ENCODE results near the gene TGFB1I1.
"Not testable (repeated sequence)": the region's sequence is repeated elsewhere in the genome, so short reads cannot be mapped to it uniquely, and the experiment has no call there.

TGFB1I1 gene

GRCh38 chr16:31504159-31504558, 32.2 kb downstream of the TGFB1I1 start:
- DNase-seq (ENCODE audit: low read depth in 1 of 2, low spot score in 1 of 2), result no peak
- TF ChIP-seq JUND (IDR thresholded peaks at IDR 0.05; ENCODE audit: low read depth), result no peak

GRCh38 chr16:31505483-31505882, 33.5 kb downstream of the TGFB1I1 start:
- no peak for DNase-seq (ENCODE audit: low read depth in 1 of 2, low spot score in 1 of 2)
- in situ Hi-C loops (cut with HindIII; ENCODE audit: low pct_unique_long_range_greater_than_20kb, low sequenced_read_pairs), result no loop called here
- TF ChIP-seq JUND (IDR thresholded peaks at IDR 0.05; ENCODE audit: low read depth), result no peak

More at GRCh38 chr16:31504159-31504558, 32.2 kb downstream of the TGFB1I1 start:
- in situ Hi-C loops (cut with HindIII; ENCODE audit: low pct_unique_long_range_greater_than_20kb, low sequenced_read_pairs), result no loop called here

- no peak for DNase-seq (ENCODE audit: low read depth in 1 of 2, low spot score in 1 of 2)
- in situ Hi-C loops (cut with HindIII; ENCODE audit: low pct_unique_long_range_greater_than_20kb, low sequenced_read_pairs), result no loop called here
- no peak for TF ChIP-seq JUND (IDR thresholded peaks at IDR 0.05; ENCODE audit: low read depth)
Observed at GRCh38 chr16:31507617-31507928, 35.6 kb downstream of the TGFB1I1 start.

- DNase-seq (ENCODE audit: low read depth in 1 of 2, low spot score in 1 of 2), result peak; percentile 73 to 90
- no peak for TF ChIP-seq JUND (IDR thresholded peaks at IDR 0.05; ENCODE audit: low read depth)
- in situ Hi-C loops (cut with HindIII; ENCODE audit: low pct_unique_long_range_greater_than_20kb, low sequenced_read_pairs), result no loop called here
Observed at GRCh38 chr16:31507929-31508705, 36.2 kb downstream of the TGFB1I1 start, which contains the start of gene RUSF1. RUSF1 (minus strand) TSS chr16:31508391; CDS start chr16:31508373, 18 bp downstream.

GRCh38 chr16:31508706-31509195, 36.8 kb downstream of the TGFB1I1 start:
- peak in 1 of 2 experiments; percentile 18 for DNase-seq (ENCODE audit: low read depth in 1 of 2, low spot score in 1 of 2)
- TF ChIP-seq JUND (IDR thresholded peaks at IDR 0.05; ENCODE audit: low read depth), result no peak
- in situ Hi-C loops (cut with HindIII; ENCODE audit: low pct_unique_long_range_greater_than_20kb, low sequenced_read_pairs), result no loop called here

GRCh38 chr16:31513126-31513525, 41.2 kb downstream of the TGFB1I1 start:
- DNase-seq (ENCODE audit: low read depth in 1 of 2, low spot score in 1 of 2), result no peak
- TF ChIP-seq JUND (IDR thresholded peaks at IDR 0.05; ENCODE audit: low read depth), result no peak
- in situ Hi-C loops (cut with HindIII; ENCODE audit: low pct_unique_long_range_greater_than_20kb, low sequenced_read_pairs), result no loop called here

GRCh38 chr16:31513884-31514283, 41.9 kb downstream of the TGFB1I1 start:
- no peak for TF ChIP-seq JUND (IDR thresholded peaks at IDR 0.05; ENCODE audit: low read depth)
- in situ Hi-C loops (cut with HindIII; ENCODE audit: low pct_unique_long_range_greater_than_20kb, low sequenced_read_pairs), result no loop called here
- no peak for DNase-seq (ENCODE audit: low read depth in 1 of 2, low spot score in 1 of 2)

- in situ Hi-C loops (cut with HindIII; ENCODE audit: low pct_unique_long_range_greater_than_20kb, low sequenced_read_pairs), result no loop called here
- DNase-seq (ENCODE audit: low read depth in 1 of 2, low spot score in 1 of 2), result no peak
- TF ChIP-seq JUND (IDR thresholded peaks at IDR 0.05; ENCODE audit: low read depth), result no peak
Observed at GRCh38 chr16:31517800-31518402, 45.9 kb downstream of the TGFB1I1 start.

- TF ChIP-seq JUND (IDR thresholded peaks at IDR 0.05; ENCODE audit: low read depth), result no peak
- no peak for DNase-seq (ENCODE audit: low read depth in 1 of 2, low spot score in 1 of 2)
- in situ Hi-C loops (cut with HindIII; ENCODE audit: low pct_unique_long_range_greater_than_20kb, low sequenced_read_pairs), result no loop called here
Observed at GRCh38 chr16:31519759-31520431, 47.9 kb downstream of the TGFB1I1 start.

- in situ Hi-C loops (cut with HindIII; ENCODE audit: low pct_unique_long_range_greater_than_20kb, low sequenced_read_pairs), result no loop called here
Observed at GRCh38 chr16:31521368-31521767, 49.4 kb downstream of the TGFB1I1 start.

GRCh38 chr16:31522071-31522470, 50.1 kb downstream of the TGFB1I1 start:
- no peak for TF ChIP-seq JUND (IDR thresholded peaks at IDR 0.05; ENCODE audit: low read depth)
- no peak for DNase-seq (ENCODE audit: low read depth in 1 of 2, low spot score in 1 of 2)
- in situ Hi-C loops (cut with HindIII; ENCODE audit: low pct_unique_long_range_greater_than_20kb, low sequenced_read_pairs), result no loop called here

More at GRCh38 chr16:31521368-31521767, 49.4 kb downstream of the TGFB1I1 start:
- TF ChIP-seq JUND (IDR thresholded peaks at IDR 0.05; ENCODE audit: low read depth), result no peak
- no peak for DNase-seq (ENCODE audit: low read depth in 1 of 2, low spot score in 1 of 2)

GRCh38 chr16:31523768-31524167, 51.8 kb downstream of the TGFB1I1 start:
- in situ Hi-C loops (cut with HindIII; ENCODE audit: low pct_unique_long_range_greater_than_20kb, low sequenced_read_pairs); DNase-seq (ENCODE audit: low read depth in 1 of 2, low spot score in 1 of 2): not testable (repeated sequence)

- DNase-seq (ENCODE audit: low read depth in 1 of 2, low spot score in 1 of 2), result no peak
- TF ChIP-seq JUND (IDR thresholded peaks at IDR 0.05; ENCODE audit: low read depth), result no peak
- in situ Hi-C loops (cut with HindIII; ENCODE audit: low pct_unique_long_range_greater_than_20kb, low sequenced_read_pairs), result no loop called here
Observed at GRCh38 chr16:31525113-31525512, 53.2 kb downstream of the TGFB1I1 start.
